Measurements from ENCODE around the gene RFX2.
A peak's percentile ranks its signal among the peaks of the same experiment; 100 is the strongest.

The RFX2 gene

DNA sequence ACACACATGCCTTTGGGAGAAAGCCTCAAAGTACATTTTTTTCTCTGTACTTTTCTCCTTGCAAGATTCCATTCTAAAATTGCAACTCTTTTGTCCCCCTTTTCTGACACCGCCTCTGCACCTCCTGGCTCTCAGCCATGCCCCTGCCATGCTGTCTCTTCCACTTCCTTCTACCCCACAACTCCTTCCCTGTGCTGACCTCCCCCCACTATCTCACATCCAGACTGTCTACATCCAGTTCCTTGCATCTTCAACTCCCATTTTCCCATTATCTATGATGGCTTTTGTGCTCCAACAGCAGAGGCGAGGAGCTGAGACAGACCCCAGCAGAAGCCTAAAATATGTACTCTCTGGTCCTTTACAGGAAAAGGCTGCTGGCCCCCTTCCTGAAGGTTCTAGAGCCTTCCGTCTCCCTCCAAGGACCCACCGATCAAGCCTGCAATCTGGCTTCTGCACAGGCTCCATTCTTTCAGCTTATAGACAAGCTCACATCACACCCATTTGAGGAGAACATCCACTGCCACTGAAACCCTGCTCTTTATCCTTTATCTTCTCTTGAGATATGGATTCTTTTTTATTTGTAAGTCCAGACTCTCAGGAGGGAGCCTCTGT is 50.2 kb downstream of the RFX2 start:
- Histone ChIP-seq H3K27me3 (ENCODE audit: insufficient read depth, poor library complexity, severe bottlenecking) (no peaks in the 10 kb centered on the region), H3K27ac (replicated peaks) (no peak overlapping the region), H3K4me3 (replicated peaks; ENCODE audit: insufficient read depth, low read length) (no peak overlapping the region)
- TF ChIP-seq REST (IDR thresholded peaks at IDR 0.05; ENCODE audit: insufficient replicate concordance, low read depth) (no peak), SPI1 (IDR thresholded peaks at IDR 0.05; ENCODE audit: borderline replicate concordance, low read depth) (peak; percentile 36; the same call in 1 of the 2 replicates)
- DNase-seq (ENCODE audit: low read depth in 1 of 2, low spot score in 1 of 2) = no peak

GRCh38 chr19:6059396-6059947 is 50.8 kb downstream of the RFX2 start:
- TF ChIP-seq POLR2AphosphoS5 (IDR thresholded peaks at IDR 0.05; ENCODE audit: low read depth) (no peak), REST (IDR thresholded peaks at IDR 0.05; ENCODE audit: insufficient replicate concordance, low read depth) (no peak), GABPA (IDR thresholded peaks at IDR 0.05; ENCODE audit: low read depth) (no peak), SPI1 (IDR thresholded peaks at IDR 0.05; ENCODE audit: borderline replicate concordance, low read depth) (no peak)
- TF ChIP-seq, protein P1, sequence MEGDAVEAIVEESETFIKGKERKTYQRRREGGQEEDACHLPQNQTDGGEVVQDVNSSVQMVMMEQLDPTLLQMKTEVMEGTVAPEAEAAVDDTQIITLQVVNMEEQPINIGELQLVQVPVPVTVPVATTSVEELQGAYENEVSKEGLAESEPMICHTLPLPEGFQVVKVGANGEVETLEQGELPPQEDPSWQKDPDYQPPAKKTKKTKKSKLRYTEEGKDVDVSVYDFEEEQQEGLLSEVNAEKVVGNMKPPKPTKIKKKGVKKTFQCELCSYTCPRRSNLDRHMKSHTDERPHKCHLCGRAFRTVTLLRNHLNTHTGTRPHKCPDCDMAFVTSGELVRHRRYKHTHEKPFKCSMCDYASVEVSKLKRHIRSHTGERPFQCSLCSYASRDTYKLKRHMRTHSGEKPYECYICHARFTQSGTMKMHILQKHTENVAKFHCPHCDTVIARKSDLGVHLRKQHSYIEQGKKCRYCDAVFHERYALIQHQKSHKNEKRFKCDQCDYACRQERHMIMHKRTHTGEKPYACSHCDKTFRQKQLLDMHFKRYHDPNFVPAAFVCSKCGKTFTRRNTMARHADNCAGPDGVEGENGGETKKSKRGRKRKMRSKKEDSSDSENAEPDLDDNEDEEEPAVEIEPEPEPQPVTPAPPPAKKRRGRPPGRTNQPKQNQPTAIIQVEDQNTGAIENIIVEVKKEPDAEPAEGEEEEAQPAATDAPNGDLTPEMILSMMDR (IDR thresholded peaks at IDR 0.05; ENCODE audit: insufficient read depth, low read length) = no peak
- H3K27me3 ChIP-seq (ENCODE audit: insufficient read depth, poor library complexity, severe bottlenecking) = no peaks in the 10 kb centered on the region
- DNase-seq (ENCODE audit: low read depth in 1 of 2, low spot score in 1 of 2) = no peak
- H3K27ac ChIP-seq (replicated peaks) = no peak overlapping the region
- no peak overlapping the region for H3K4me3 ChIP-seq (replicated peaks; ENCODE audit: insufficient read depth, low read length)

- Histone ChIP-seq H3K4me3 (replicated peaks; ENCODE audit: insufficient read depth, low read length) (no peak overlapping the region), H3K27ac (replicated peaks) (no peak overlapping the region), H3K27me3 (ENCODE audit: insufficient read depth, poor library complexity, severe bottlenecking) (no peaks in the 10 kb centered on the region)
- TF ChIP-seq REST (IDR thresholded peaks at IDR 0.05; ENCODE audit: insufficient replicate concordance, low read depth) = no peak
- TF ChIP-seq, protein P1 (IDR thresholded peaks at IDR 0.05; ENCODE audit: insufficient read depth, low read length) = no peak
- no peak for TF ChIP-seq POLR2AphosphoS5 (IDR thresholded peaks at IDR 0.05; ENCODE audit: low read depth)
- no peak for TF ChIP-seq GABPA (IDR thresholded peaks at IDR 0.05; ENCODE audit: low read depth)
- TF ChIP-seq SPI1 (IDR thresholded peaks at IDR 0.05; ENCODE audit: borderline replicate concordance, low read depth) = no peak
- DNase-seq (ENCODE audit: low read depth in 1 of 2, low spot score in 1 of 2) = no peak
Measured at GRCh38 chr19:6058518-6059201, 51.6 kb downstream of the RFX2 start.
